HL-60/S4 (cell line): ENCODE results near the gene CCDC91.
"Not testable (repeated sequence)": the region's sequence is repeated elsewhere in the genome, so short reads cannot be mapped to it uniquely, and the experiment has no call there.

Experiments used
- in situ Hi-C: fragments of 300-500 bp; cut with MboI; formaldehyde crosslinking; loops from 2 replicates; pipeline ENCODE4 v1.14.3; 2022; ENCODE audit warnings: low sequenced_read_pairs

CCDC91 gene

DNA sequence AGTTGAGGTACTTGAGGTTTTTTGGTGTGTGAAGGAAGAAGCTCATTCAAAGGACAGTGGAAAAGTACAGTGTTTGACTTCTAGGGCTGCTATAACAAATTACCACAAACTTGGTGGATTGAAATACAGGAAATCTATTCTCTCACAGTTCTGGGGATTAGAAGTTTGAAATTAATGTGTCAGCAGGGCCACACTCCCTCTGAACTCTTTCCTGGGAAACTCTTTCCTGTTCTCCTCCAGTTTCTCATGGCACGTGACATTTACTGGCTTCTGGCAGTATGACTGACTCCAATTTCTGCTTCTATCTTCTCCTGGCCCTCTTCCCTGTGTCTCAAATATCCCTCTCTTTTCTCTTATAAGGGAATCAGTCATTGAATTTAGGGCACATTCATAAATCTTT, 160.2 kb downstream of the CCDC91 start:
- in situ Hi-C loops = no loop called here

DNA sequence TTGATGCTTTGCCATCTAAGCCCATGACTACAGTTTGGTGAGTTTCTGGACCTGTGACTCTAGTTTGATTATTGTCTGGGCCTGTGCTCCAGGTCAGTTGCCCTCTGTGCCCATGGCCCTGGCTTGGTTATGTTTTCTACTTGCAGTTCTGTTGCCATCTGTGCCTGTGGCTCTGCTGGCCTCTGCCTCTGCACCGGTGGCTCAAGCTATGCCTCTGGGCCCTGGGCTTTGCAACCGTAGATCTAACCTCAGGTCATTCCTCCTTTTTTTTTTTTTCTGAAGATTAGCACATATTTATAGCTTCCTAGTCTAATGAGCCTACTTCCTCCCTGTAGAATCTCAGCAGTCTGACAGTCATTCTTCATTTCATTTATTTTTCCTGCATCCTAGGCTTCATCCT, 161.2 kb downstream of the CCDC91 start:
- in situ Hi-C loops = no loop called here

DNA sequence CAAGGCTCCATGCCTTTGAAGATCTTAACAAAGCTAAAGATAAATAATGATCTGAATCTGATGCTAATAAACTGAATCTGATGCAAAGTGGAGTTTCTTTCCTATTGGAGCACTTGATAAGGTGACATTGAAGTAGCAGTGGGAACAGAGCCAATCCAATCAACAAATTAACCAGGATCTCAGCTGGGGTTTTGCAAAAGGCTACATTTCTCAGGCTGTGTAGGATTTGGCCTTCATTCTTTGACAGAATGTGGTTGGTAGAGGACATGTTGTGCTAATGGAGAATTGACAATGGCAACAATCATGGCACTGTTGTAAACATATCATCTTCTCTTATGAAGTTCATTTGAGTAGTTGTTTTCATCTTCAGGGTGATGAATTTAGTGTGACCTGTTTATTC, 164.9 kb downstream of the CCDC91 start:
- in situ Hi-C loops = no loop called here

DNA sequence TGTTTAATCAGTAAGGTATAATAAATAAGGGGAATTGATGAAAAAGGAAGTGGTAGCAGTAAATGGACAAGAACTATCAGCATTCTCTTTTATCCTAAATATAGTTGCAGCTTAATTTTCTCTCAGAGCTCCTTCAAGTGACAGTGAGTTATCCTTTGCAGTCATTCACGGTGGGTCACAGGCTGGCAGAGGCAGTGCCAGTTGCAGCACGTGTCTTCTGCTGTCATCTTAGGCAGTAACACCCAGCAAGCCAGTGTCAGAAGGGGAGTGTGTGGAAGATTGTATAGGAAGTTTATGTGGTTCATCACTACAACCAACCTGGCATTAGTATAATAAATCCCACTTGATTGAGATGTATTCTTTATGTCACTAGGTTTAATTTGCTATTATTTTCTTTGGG, 170.0 kb downstream of the CCDC91 start:
- in situ Hi-C loops = no loop called here

DNA sequence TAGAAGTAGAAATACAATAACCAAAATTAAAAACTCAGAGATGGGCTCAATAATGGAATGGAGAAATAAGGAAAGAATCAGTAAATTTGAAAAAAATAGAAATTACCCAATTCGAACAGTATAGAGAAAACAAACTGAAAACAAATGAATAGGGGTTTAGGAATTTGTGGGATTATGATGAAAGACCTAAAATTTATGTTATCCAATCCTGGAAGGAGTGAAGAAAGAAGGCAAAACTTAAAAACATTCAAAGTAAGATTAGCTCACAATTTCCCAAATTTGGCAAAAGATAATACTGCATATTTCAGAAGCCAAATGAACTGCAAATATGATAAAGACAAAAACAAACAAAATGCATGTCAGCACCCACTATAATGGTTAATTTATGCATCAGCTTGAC, 177.1 kb downstream of the CCDC91 start:
- in situ Hi-C loops = no loop called here

DNA sequence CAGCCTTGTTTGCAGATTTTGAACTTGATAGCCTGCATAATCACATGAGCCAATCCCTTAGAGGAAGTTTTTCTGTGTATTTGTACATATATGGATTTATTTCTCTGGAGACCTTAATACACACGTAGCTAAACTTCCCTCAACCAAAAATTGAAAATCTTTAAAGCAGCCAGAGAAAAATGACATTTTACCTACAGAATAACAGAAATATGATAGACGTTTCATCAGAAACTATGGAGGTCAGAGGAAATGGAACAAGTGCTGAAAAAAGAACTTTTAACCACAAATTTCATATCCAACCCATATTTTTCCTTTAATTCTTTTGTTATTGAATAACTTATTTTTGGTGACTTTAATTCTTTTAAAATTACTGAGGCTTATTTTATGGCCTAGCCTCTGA, 177.7 kb downstream of the CCDC91 start:
- in situ Hi-C loops = no loop called here

DNA sequence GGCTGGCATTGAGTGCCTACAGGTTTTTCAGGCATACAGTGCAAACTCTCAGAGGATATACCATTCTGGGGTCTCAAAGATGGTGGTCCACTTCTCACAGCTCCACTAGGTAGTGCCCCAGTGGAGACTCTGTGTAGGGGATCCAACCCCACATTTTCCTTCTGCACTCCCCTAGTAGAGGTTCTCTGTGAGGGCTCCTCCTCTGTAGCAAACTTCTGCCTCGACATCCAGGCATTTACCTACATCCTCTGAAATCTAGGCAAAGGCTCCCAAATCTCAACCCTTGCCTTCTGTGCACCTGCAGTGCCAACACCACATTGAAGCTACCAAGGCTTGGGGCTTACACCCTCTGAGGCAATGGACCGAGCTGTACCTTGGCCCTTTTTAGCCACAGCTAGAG, 179.2 kb downstream of the CCDC91 start:
- in situ Hi-C loops = no loop called here

DNA sequence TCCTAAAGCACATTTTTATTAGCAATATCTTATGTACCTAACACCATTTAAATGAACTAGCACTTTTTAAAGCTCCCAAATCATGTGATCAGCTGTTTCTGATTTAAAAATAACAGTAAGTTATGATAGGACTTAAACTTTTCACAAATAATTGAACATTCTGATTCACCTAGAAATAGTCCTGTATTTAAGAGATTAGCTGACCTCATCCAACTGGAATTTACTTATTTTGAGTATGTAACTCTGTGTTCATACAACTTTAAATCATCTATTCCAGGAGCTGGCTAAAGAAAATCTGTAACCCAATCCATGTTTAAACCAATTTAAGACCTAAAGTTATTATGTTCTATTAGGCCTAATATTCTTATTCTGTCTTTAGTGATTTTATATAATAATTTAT, 184.3 kb downstream of the CCDC91 start:
- in situ Hi-C loops = no loop called here

DNA sequence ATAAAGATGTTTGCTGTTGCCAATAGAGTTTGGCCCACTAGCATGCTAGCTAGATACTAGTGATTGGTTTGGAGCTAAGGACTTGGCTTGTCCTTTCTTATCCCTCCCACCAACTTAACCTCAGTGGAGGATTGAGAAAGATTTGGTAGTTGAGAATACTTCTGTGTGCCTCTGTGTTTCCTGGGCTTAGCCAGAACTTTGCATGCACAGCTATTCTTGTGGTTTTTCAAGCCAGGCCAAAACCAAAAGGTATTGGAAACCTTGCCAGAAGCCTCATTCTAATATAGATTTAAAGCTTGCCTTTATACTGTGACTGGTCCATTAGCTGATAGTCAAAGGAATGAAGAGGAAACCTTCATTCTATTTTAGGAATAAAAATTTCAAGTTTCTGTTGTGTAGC, 188.5 kb downstream of the CCDC91 start:
- in situ Hi-C loops = no loop called here

DNA sequence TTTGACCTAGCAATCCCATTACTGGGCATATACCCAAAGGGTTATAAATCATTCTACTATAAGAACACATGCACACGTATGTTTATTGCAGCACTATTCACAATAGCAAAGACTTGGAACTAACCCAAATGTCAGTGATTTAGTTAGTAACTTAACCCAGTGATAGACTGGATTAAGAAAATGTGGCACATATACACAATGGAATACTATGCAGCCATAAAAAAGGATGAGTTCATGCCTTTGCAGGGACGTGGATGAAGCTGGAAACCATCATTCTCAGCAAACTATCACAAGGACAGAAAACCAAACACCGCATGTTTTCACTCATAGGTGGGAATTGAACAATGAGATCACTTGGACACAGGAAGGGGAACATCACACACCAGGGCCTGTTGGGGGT, 189.5 kb downstream of the CCDC91 start:
- in situ Hi-C loops = not testable (repeated sequence)

DNA sequence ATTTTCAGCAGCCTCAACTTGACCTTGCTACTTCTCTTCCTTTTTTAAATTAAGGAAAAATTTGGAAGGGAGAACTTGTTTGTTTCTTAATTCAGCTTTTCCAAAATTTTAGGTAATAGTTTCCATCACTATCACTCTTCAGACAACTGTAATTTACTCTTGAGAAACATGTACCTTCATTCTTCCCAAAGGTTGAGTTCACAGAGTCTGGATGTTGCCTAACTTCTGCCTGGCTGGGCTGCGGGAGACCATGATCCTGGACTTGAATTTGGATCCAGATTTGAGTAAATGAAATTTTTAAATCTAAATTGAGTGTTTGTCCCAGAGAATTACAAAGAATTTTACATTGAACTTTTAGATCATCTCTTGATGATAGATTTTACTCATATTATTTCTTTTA, 193.1 kb downstream of the CCDC91 start:
- in situ Hi-C loops = no loop called here

DNA sequence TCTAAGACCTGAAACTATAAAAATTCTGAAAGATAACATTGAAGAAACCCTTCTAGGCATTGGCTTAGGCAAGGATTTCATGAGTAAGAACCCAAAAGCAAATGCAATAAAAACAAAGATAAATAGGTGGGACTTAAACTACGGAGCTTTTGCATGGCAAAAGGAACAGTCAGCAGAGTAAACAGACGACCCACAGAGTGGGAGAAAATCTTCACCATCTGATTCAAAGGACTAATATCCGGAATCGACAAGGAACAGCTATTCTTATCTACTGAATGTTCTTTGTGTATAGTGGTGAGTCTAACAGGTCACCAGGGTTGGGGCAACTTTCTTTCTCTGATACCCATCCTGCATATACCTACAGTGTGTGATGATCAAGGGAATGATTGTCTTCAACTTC, 198.6 kb downstream of the CCDC91 start:
- in situ Hi-C loops = no loop called here

DNA sequence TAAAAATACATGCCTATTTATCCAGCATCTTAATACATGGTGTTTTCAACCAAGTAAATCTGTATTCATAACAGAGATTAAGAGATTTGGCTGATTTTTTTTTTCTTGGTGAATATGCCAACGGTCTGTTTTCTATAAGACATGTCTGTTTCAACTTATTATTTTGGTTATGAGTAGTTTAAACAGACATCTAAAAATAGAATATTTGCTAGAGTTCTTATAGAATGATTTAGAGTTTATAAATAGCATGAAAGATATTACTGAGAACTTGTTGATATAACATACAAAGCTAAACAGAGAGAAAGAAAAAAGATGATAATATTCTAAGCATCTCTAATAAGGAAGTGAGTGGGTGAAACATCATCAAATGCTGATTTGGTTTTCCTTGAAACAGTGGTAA, 199.9 kb downstream of the CCDC91 start:
- in situ Hi-C loops = no loop called here

DNA sequence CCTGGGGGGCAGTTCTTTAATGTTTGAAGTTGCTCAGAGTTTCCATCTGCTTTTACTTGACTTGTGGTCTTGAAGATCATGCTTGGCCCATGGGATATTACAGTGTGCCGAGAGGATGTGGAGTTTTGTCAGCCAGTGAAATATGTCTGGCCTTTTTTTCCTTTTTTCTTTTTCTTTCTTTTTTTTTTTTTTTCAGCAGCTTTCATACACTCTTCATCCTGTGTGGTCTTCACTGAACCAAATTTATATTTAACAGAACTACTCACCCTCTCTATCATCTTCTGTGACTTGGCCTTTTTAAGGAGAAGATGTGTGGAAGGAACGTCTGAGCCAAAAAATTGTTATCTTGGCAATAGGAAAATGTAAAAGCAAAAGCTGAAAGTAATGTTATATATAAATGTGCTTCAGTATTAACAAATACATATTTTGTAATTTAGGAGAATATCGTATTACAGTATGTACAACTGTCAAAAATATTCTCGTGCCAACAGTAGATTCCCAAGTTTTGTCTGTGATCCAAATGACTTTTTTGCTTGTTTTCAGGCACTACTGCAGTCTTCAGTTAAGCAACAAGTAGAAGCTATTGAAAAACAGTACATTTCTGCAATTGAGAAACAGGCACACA, 200.6 kb downstream of the CCDC91 start:
- in situ Hi-C loops = no loop called here

DNA sequence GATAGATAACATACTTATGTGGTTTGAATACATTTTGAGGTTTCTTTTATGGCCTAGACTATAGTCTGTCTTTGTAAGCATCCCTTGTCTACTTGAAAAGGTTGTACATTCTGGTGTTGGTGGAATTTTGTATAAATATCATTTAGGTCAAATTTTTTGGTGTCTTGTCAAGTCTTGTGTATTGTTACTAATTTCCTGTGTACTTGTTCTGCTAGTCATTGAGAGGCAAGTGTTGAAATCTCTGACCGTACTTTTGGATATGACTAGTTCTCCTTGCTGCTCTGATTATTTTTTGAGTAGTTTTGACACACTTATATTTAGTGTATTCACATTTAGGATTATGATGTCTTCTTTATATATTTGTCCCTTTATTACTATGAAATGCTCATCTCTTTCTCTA, 219.6 kb downstream of the CCDC91 start:
- in situ Hi-C loops = no loop called here

DNA sequence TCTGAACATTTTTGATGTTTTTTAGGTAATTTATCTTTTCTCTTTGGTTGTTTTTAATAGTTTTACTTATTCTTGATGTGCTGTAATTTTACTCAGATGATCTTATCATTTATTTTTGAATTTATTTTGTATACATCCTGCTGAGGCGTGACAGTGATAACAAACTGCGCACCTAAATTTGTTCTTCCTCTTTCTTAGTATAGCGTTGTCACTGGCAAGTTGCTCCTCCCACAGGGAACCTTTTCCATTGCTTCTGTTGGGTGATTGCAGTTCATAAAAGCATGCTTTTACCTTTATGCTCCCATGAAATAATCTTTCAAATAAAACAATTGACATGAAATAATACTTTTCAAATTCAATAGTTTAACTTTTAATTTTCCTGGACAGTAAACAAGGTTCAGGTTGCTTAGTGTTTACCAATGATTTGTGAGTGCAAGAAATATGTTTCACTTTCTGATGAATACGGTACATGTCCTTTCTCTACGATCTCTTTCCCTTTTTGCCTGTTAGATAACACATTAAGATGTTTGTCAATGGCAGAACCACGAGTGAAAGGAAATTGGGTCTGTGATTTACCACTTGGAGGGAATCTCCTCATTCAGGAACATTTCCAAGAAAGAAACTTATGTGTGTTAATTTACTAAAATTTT, 223.3 kb downstream of the CCDC91 start:
- in situ Hi-C loops = no loop called here

DNA sequence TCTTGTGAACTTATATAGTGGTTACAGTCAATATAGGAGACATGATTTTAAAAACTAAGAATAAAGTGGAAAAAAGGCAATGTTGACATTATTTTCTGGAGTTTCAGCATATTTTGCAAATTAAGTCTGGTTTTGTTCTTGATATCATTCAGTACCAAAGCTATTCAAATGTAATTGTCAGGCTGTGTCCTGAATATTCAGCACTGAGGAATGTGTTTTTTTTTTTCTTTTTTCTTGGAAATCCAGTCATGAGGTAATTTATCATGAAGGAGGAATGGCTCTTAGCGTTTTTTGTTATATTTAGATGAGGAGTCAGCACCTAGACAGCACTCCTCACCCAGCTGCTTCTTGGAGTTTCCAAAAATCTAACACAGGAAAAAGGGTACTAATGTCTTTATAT, 225.5 kb downstream of the CCDC91 start:
- in situ Hi-C loops = no loop called here

DNA sequence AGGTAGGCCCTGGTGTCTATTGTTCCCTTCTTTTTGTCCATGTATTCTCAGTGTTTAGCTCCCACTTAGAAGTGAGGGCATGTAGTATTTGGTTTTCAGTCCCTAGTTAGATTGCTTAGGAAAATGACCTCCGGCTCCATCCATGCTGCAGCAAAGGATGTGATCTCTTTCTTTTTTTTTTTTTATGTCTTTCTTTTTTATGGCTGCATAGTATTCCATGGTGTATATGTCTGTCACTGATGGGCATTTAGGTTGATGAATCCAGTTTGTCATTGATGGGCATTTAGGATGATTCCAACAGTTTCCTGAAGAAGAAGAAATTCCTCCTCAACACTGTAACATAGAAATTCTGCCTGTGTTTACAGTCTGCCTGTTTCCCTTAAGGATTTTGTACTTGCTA, 231.1 kb downstream of the CCDC91 start:
- in situ Hi-C loops = no loop called here

DNA sequence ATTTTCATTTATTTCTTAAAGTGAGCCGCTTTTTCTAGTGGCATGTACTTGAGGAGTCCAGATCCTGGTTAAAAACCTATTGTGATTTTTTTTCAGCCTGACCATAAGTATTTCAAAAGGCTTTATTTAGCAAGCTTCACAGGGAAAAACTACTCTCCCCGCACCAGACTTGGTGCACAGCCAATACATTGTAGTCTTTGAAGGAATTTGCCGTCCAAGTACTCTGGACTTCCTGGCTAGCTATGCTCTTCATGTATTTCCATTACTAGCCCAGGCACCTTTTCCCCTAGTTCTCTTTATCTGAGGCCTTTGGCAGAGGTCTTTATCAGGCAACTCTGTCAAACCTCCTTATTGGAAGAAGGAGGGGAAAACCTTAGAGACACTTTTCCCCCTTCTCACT, 234.7 kb downstream of the CCDC91 start:
- in situ Hi-C loops = no loop called here

DNA sequence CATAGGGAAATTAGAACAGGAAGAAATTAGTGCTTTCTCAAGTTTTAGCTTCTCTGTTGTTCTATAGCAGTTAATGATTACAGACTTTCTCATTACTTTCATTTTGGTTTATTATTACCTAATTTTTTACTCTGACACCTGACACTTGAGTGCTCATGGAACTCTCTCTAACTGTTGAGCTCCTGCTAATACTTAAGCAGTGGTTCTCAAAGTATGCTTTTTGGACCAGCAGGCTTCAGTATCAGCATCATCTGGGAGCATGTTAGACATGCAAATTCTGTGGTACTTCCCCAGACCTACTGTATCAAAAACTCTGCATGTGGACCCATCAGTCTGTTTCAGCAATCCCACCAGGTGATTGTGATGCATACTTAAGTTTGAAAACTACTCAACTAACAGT, 235.3 kb downstream of the CCDC91 start:
- in situ Hi-C loops = no loop called here

DNA sequence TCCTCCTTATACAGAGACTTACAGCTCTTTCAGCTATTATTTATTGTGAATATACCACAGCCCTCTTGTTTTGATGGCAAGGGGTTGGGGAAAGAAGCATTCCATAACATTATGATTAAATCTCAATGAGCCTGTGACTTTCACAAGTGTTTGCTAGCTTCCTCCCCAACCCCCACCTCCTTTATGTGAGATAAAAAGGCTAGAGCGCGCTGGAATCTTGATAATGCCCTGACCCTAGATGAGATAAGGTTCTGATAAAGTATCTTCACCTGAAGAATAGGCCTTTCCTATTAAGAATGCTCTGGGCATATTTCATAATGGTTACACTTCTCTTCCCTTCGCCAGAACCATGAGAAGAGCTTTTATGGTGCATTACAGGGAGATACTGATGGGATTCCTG, 236.8 kb downstream of the CCDC91 start:
- in situ Hi-C loops = no loop called here

DNA sequence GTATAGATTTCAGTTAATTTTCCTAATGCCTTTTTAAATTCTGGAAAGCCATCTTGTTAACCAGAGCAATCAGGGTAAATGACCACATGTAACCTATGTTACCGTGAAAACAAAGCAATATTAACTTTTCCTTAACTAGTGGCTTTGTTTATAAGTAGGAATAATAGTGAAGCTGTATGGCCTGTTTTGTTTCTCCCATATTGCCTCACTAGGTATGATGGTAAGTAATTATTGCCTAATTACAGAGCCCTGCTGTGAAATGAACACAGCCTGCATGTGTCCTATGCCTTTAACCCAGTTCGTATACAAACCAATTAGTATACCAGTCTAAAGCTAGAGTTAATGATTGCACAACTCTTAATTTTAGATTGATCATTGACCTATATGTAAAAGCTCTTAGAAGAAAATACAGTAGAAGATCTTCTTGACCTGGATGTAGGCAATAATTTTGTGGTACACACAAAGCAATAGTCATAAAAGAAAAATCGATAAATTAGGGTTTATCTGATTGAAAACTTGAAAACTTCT, 249.9 kb downstream of the CCDC91 start:
- in situ Hi-C loops = no loop called here

DNA sequence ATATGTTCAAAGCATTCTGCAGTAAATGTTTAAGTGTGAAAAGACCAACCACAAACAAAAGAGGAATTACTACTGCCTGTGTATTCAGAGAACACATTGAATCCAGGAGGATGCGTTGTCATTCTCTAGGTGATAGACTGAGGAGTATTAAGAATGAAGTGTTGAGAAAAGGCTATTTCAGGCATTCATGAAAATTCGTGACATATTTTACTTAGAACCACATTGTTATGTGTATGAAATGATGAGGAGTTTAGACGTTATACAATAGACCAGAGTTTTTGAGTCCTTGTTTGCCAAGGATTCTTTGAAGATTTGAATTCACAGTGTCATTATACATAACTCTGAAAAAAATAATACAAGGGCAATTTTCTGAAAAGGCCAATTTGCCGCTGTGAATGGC, 251.8 kb downstream of the CCDC91 start:
- in situ Hi-C loops = no loop called here
